B cell (primary cell): Measurements from ENCODE around the gene OSR1. TPM values are rescaled to one million over a fixed set of nuclear protein-coding genes. Genes with fewer than 3 reads are reported as not detected.

Experiments
- ATAC-seq: fragments of 200-7000 bp; cut with Tn5 transposase; one replicate; pipeline ENCODE4 v1.10.0; 2021; ENCODE audit warnings: low read depth, mild to moderate bottlenecking, moderate number of reproducible peaks, moderate library complexity
- CTCF ChIA-PET: fragments of 350-600 bp; sonication (Branson Sonifier 250); formaldehyde crosslinking; loops from one replicate; lab custom pipeline; 2021; ENCODE audit warnings: antibody characterized with exemption, inconsistent platforms; lab: Charles Lee
- POLR2A ChIA-PET: fragments of 350-600 bp; sonication (Branson Sonifier 250); formaldehyde crosslinking; loops from one replicate; lab custom pipeline; 2021; ENCODE audit warnings: antibody characterized with exemption; lab: Charles Lee
- DNase-seq: peaks from one replicate; pipeline ENCODE4 v3.0.0; 2013
- H2AFZ ChIP-seq: 2 replicates; pipeline ENCODE4 v1.6.1; 2012; ENCODE audit warnings: mild to moderate bottlenecking, low read depth, low read length; ENCODE audit not compliant: insufficient read depth, poor library complexity, severe bottlenecking
- H3K27ac ChIP-seq, 2 donors: 1 replicate in 1 of 2; 2 replicates in 1 of 2; pipeline ENCODE4 v1.5.1; 2012 to 2013; ENCODE audit warnings: low read length in 2 of 2, mild to moderate bottlenecking in 2 of 2, moderate library complexity in 1 of 2
- H3K27me3 ChIP-seq, 4 experiments: fragments of 200-600 bp in 1 of 4; sonication (generic) in 1 of 4; replicated peaks in 1 of 4; 1 replicate in 2 of 4; 2 replicates in 2 of 4; pipeline versions ENCODE4 v1.6.1 to v1.7.0; 2013 to 2016; ENCODE audit warnings: low read length in 3 of 4, mild to moderate bottlenecking in 2 of 4, mixed read lengths in 1 of 4, moderate library complexity in 1 of 4; ENCODE audit not compliant: insufficient read depth in 4 of 4, control insufficient read depth in 3 of 4; ENCODE audit errors: control extremely low read depth in 1 of 4
- H3K36me3 ChIP-seq, 2 experiments: replicated peaks in 1 of 2; 1 replicate in 1 of 2; 2 replicates in 1 of 2; pipeline versions ENCODE4 v1.6.1 to v1.7.1; 2013; ENCODE audit warnings: low read length in 1 of 2; ENCODE audit not compliant: insufficient read depth in 2 of 2, control insufficient read depth in 1 of 2; ENCODE audit errors: control extremely low read depth in 1 of 2, extremely low read depth in 1 of 2
- H3K4me1 ChIP-seq, 2 donors: fragments of 200-600 bp in 1 of 2; sonication (generic) in 1 of 2; 1 replicate in 1 of 2; 2 replicates in 1 of 2; pipeline versions ENCODE4 v1.5.1 to v1.6.1; 2013 to 2017; ENCODE audit warnings: low read length in 2 of 2; ENCODE audit not compliant: control insufficient read depth in 2 of 2, insufficient read depth in 2 of 2
- H3K4me2 ChIP-seq: replicated peaks from 2 replicates; pipeline ENCODE3; 2012; ENCODE audit warnings: mild to moderate bottlenecking, low read depth, low read length; ENCODE audit not compliant: poor library complexity, severe bottlenecking
- H3K4me3 ChIP-seq, 5 experiments: fragments of 200-600 bp in 1 of 5; sonication (generic) in 1 of 5; 1 replicate in 3 of 5; 2 replicates in 2 of 5; pipeline versions ENCODE4 v1.5.1 to v1.7.0; 2011 to 2016; ENCODE audit warnings: low read length in 4 of 5, mild to moderate bottlenecking in 4 of 5, low read depth in 2 of 5, control low read depth in 1 of 5, moderate library complexity in 1 of 5; ENCODE audit not compliant: insufficient read depth in 1 of 5; ENCODE audit errors: control extremely low read depth in 1 of 5, extremely low read depth in 1 of 5
- H3K79me2 ChIP-seq: fragments of 200-600 bp; sonication (generic); one replicate; pipeline ENCODE4 v1.6.0; 2016; ENCODE audit warnings: low read length; ENCODE audit not compliant: control insufficient read depth, insufficient read depth
- H3K9ac ChIP-seq: fragments of 200-600 bp; sonication (generic); 2 replicates; pipeline ENCODE4 v1.6.1; 2017; ENCODE audit warnings: mild to moderate bottlenecking, low read length, moderate library complexity
- H3K9me3 ChIP-seq, 3 donors: one replicate each; pipeline versions ENCODE4 v1.6.1 to v1.7.1; 2013; ENCODE audit warnings: low read length in 2 of 3; ENCODE audit not compliant: control insufficient read depth in 2 of 3, insufficient read depth in 1 of 3; ENCODE audit errors: control extremely low read depth in 1 of 3
- H4K20me1 ChIP-seq: 2 replicates; pipeline ENCODE4 v1.6.0; 2012; ENCODE audit warnings: mild to moderate bottlenecking, low read length; ENCODE audit not compliant: insufficient read depth, control insufficient read depth, poor library complexity, severe bottlenecking
- H3K27ac Mint-ChIP-seq: one replicate; pipeline ENCODE4 v1.8.0; 2021; ENCODE audit warnings: mixed read lengths
- H3K27me3 Mint-ChIP-seq: one replicate; pipeline ENCODE4 v1.8.0; 2021; ENCODE audit warnings: mixed read lengths
- H3K4me1 Mint-ChIP-seq: one replicate; pipeline ENCODE4 v1.8.0; 2021; ENCODE audit warnings: mixed read lengths
- H3K4me3 Mint-ChIP-seq: one replicate; pipeline ENCODE4 v1.8.0; 2021; ENCODE audit warnings: mixed read lengths
- H3K9me3 Mint-ChIP-seq: one replicate; pipeline ENCODE4 v1.8.0; 2022; ENCODE audit warnings: mixed read lengths; ENCODE audit not compliant: insufficient read depth
- CTCF ChIP-seq: fragments of 200-600 bp; IDR thresholded peaks from one replicate; pipeline ENCODE4 v1.8.0; 2022; ENCODE audit warnings: antibody characterized with exemption, mild to moderate bottlenecking
- EZH2 ChIP-seq: IDR thresholded peaks from 2 replicates; pipeline ENCODE4 v1.6.1; 2012; ENCODE audit warnings: borderline replicate concordance, low read depth, mild to moderate bottlenecking, moderate library complexity, low read length; ENCODE audit not compliant: insufficient read depth, poor library complexity, severe bottlenecking
- intact Hi-C: fragments of 100-400 bp; cut with micrococcal nuclease; formaldehyde crosslinking; loops from one replicate; pipeline ENCODE4 v1.10.0; 2022
- polyA plus RNA-seq: library from polyadenylated mRNA; depleted of rRNA; stranded (reverse); fragments of >200 nt; gene quantifications from 2 replicates; pipeline ENCODE4 v1.2.3, GENCODE V29; 2012
- total RNA-seq, 2 donors: library from RNA; stranded (reverse); fragments of 120-200 nt in 1 of 2; gene quantifications; 1 replicate in 1 of 2; 2 replicates in 1 of 2; pipeline versions ENCODE4 v1.2.3 to v1.2.4, GENCODE V29; 2013 to 2022

Gene OSR1
- total and polyA plus RNA-seq, 2 donors (not counting 1 experiment from before 2014, with no cell fraction given): not detected

- no peak for DNase-seq
- Histone ChIP-seq H4K20me1 (no peaks in the 10 kb centered on the region), H3K4me3 (no peak overlapping the region), H3K79me2 (no peaks in the 10 kb centered on the region), H3K9me3 (no peaks in the 10 kb centered on the region), H3K9ac (no peak overlapping the region), H3K27ac (no peak overlapping the region), H3K36me3 (no peaks in the 10 kb centered on the region), H3K27me3 (no peaks in the 10 kb centered on the region), H3K4me1 (no peaks in the 10 kb centered on the region), H3K4me2 (no peak overlapping the region), H2AFZ (no peak overlapping the region)
- TF ChIP-seq EZH2: no peak
- no peak for TF ChIP-seq CTCF
- Mint-ChIP-seq H3K27ac (no peak overlapping the region), H3K9me3 (no peaks in the 10 kb centered on the region), H3K4me1 (no peaks in the 10 kb centered on the region), H3K27me3 (no peaks in the 10 kb centered on the region), H3K4me3 (no peak overlapping the region)
- POLR2A ChIA-PET: no interaction called here
- intact Hi-C loops: no loop called here
- ATAC-seq: no peak
- CTCF ChIA-PET: no interaction called here
Observed at GRCh38 chr2:19327496-19327895, 30.9 kb downstream of the OSR1 start.

DNA sequence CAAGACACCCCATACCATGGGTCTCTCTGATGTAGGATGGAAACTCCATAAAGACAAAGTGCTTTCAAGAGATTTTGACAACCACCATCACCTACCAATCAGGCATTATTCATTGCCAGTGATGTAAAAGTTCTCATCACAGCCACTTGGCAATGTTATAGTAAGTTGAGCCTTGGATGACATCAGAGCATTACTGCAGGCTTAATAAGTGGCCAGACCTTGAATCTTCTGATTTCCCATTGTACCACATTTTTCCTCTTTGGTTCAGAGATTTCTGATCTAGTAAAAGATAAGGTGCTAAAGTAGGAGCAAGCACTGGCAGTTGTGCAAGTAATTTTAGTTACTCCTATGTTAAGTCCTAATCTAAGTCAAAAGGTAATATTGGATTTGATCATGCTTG is 36.5 kb downstream of the OSR1 start:
- no peaks in the 10 kb centered on the region for H4K20me1 ChIP-seq
- H3K9me3 Mint-ChIP-seq: no peaks in the 10 kb centered on the region
- peaks cover 0 to 5% (median 1%) of the 10 kb centered on the region in 3 donors for H3K9me3 ChIP-seq
- H2AFZ ChIP-seq: no peak overlapping the region
- intact Hi-C loops: no loop called here
- POLR2A ChIA-PET: no interaction called here
- CTCF ChIA-PET: no interaction called here
- H3K27ac ChIP-seq: no peak overlapping the region
- H3K27me3 Mint-ChIP-seq: no peaks in the 10 kb centered on the region
- no peak overlapping the region for H3K9ac ChIP-seq
- no peaks in the 10 kb centered on the region for H3K4me1 Mint-ChIP-seq
- no peaks in the 10 kb centered on the region for H3K4me1 ChIP-seq
- peaks cover 0 to 4% (median 0%) of the 10 kb centered on the region in 4 experiments for H3K27me3 ChIP-seq
- no peak overlapping the region for H3K4me2 ChIP-seq
- no peaks in the 10 kb centered on the region for H3K79me2 ChIP-seq
- TF ChIP-seq CTCF (no peak), EZH2 (no peak)
- DNase-seq (no peak), ATAC-seq (no peak)
- no peaks in the 10 kb centered on the region for H3K36me3 ChIP-seq
- H3K4me3 Mint-ChIP-seq: no peak overlapping the region
- H3K4me3 ChIP-seq: no peak overlapping the region
- no peak overlapping the region for H3K27ac Mint-ChIP-seq
